ENCODE measurements around the gene ARL4C. TPM values are rescaled to one million over a fixed set of nuclear protein-coding genes. Genes with fewer than 3 reads are reported as not detected.

ARL4C gene
- total RNA-seq, 1 experiment from 2014 or later, result 51.3 TPM

GRCh38 chr2:234454433-234454832 lies 42.4 kb downstream of the ARL4C start:
- Histone ChIP-seq H3K4me2 (no peak overlapping the region), H3K27ac (no peak overlapping the region), H3F3A (ENCODE audit: insufficient read depth, low read depth) (peaks cover 14% of the 10 kb centered on the region), H3K4me1 (replicated peaks; ENCODE audit: insufficient read depth) (peaks cover 30% of the 10 kb centered on the region), H3K4me3 (no peak overlapping the region), H2AFZ (no peak overlapping the region), H3K9me2 (ENCODE audit: insufficient read depth) (no peaks in the 10 kb centered on the region), H4K20me1 (ENCODE audit: insufficient read depth) (no peaks in the 10 kb centered on the region), H3K36me3 (ENCODE audit: low read depth) (no peaks in the 10 kb centered on the region), H3K79me2 (ENCODE audit: low read depth) (no peaks in the 10 kb centered on the region), H3K9me3 (ENCODE audit: insufficient read depth, low read depth) (0 out of 2 replicates have a peak, but pooled peaks cover 4% of the 10 kb centered on the region), H3K27me3 (ENCODE audit: insufficient read depth, low read depth) (no peaks in the 10 kb centered on the region)
- POLR2A ChIA-PET (ENCODE audit: unreplicated experiment), result interaction anchor here (0.7 kb wide), 1 partner anchor 43 kb away, joined by 3 read pairs; the partner anchor contains the start of gene ARL4C
- no TSS peak for BruUV-seq (replicated peaks)
- no peak for DNase-seq
- intact Hi-C loops (cut with micrococcal nuclease; ENCODE audit: unreplicated experiment), result no loop called here
- CTCF ChIA-PET, result no interaction called here
- no peak for TF ChIP-seq CTCF (conservative IDR thresholded peaks at IDR 0.05)
- no peak for TF ChIP-seq EZH2 (IDR thresholded peaks at IDR 0.05; ENCODE audit: low read depth)

- Histone ChIP-seq H3F3A (ENCODE audit: insufficient read depth, low read depth) (peaks cover 14% of the 10 kb centered on the region), H3K4me2 (no peak overlapping the region), H3K36me3 (ENCODE audit: low read depth) (no peaks in the 10 kb centered on the region), H3K79me2 (ENCODE audit: low read depth) (no peaks in the 10 kb centered on the region), H3K9me3 (ENCODE audit: insufficient read depth, low read depth) (0 out of 2 replicates have a peak, but pooled peaks cover 4% of the 10 kb centered on the region), H4K20me1 (ENCODE audit: insufficient read depth) (no peaks in the 10 kb centered on the region), H3K27ac (peak overlapping the region; percentile 72), H3K9me2 (ENCODE audit: insufficient read depth) (no peaks in the 10 kb centered on the region), H3K27me3 (ENCODE audit: insufficient read depth, low read depth) (no peaks in the 10 kb centered on the region), H2AFZ (no peak overlapping the region), H3K4me3 (no peak overlapping the region), H3K4me1 (replicated peaks; ENCODE audit: insufficient read depth) (peaks cover 28% of the 10 kb centered on the region)
- TF ChIP-seq CTCF (conservative IDR thresholded peaks at IDR 0.05) (no peak), EZH2 (IDR thresholded peaks at IDR 0.05; ENCODE audit: low read depth) (no peak)
- POLR2A ChIA-PET (ENCODE audit: unreplicated experiment), result interaction anchor here (1.4 kb wide), 1 partner anchor 27 kb away, joined by 9 read pairs; no protein-coding TSS in a partner anchor
- CTCF ChIA-PET, result no interaction called here
- no TSS peak for BruUV-seq (replicated peaks)
- DNase-seq, result no peak
- intact Hi-C loops (cut with micrococcal nuclease; ENCODE audit: unreplicated experiment), result loop anchor here (2.0 kb wide), 1 partner anchor 26 kb away; no protein-coding TSS in a partner anchor
Observed at GRCh38 chr2:234453216-234453615, 43.7 kb downstream of the ARL4C start.

GRCh38 chr2:234451852-234452625 lies 44.8 kb downstream of the ARL4C start:
- ChIA-PET POLR2A (ENCODE audit: unreplicated experiment) (interaction anchor here (0.6 to 1.4 kb wide), 5 partner anchors 24 to 1258 kb away, joined by 4 to 12 read pairs (median 9); no protein-coding TSS in a partner anchor), CTCF (interaction anchor here (0.7 kb wide), 1 partner anchor 10 kb away, joined by 5 read pairs; no protein-coding TSS in a partner anchor)
- BruUV-seq (replicated peaks), result no TSS peak
- Histone ChIP-seq H3K4me2 (peak overlapping the region; percentile 24), H2AFZ (peak overlapping the region; percentile 27), H3K27ac (peak overlapping the region; percentile 72), H4K20me1 (ENCODE audit: insufficient read depth) (no peaks in the 10 kb centered on the region), H3K9me3 (ENCODE audit: insufficient read depth, low read depth) (0 out of 2 replicates have a peak, but pooled peaks cover 4% of the 10 kb centered on the region), H3K27me3 (ENCODE audit: insufficient read depth, low read depth) (no peaks in the 10 kb centered on the region), H3K4me3 (no peak overlapping the region), H3K4me1 (replicated peaks; ENCODE audit: insufficient read depth) (peaks cover 28% of the 10 kb centered on the region), H3K79me2 (ENCODE audit: low read depth) (no peaks in the 10 kb centered on the region), H3K9me2 (ENCODE audit: insufficient read depth) (no peaks in the 10 kb centered on the region), H3K36me3 (ENCODE audit: low read depth) (no peaks in the 10 kb centered on the region), H3F3A (ENCODE audit: insufficient read depth, low read depth) (peaks cover 14% of the 10 kb centered on the region)
- intact Hi-C loops (cut with micrococcal nuclease; ENCODE audit: unreplicated experiment), result loop anchor here (2.0 kb wide), 1 partner anchor 25 kb away; no protein-coding TSS in a partner anchor
- peak; percentile 36 to 91 for DNase-seq
- TF ChIP-seq CTCF (conservative IDR thresholded peaks at IDR 0.05) (no peak), EZH2 (IDR thresholded peaks at IDR 0.05; ENCODE audit: low read depth) (no peak)
